Stimulated activated CD8-positive, alpha-beta memory T cell treated with anti-CD3 and anti-CD28 coated beads, Interleukin-12 subunit alpha, Interleukin-12 subunit beta, amount 100 ng/mL, for 4 hours (primary cell): ENCODE measurements around the gene USP54.
"Not testable (repeated sequence)": the region's sequence is repeated elsewhere in the genome, so short reads cannot be mapped to it uniquely, and the experiment has no call there.

Experiments
- DNase-seq: peaks from one replicate; pipeline ENCODE4 v3.0.0-alpha.2; 2020; ENCODE audit warnings: low read depth

The USP54 gene

GRCh38 chr10:73589563-73590126 is 1.5 kb downstream of the USP54 start:
- DNase-seq = no peak

- no peak for DNase-seq
Observed at GRCh38 chr10:73588656-73589055, 2.5 kb downstream of the USP54 start.

- DNase-seq = no peak
Observed at GRCh38 chr10:73586583-73586984, 4.6 kb downstream of the USP54 start.

GRCh38 chr10:73585327-73585726 is 5.8 kb downstream of the USP54 start:
- DNase-seq = no peak

GRCh38 chr10:73584737-73585136 is 6.4 kb downstream of the USP54 start:
- no peak for DNase-seq

- DNase-seq = no peak
Observed at GRCh38 chr10:73581918-73582317, 9.2 kb downstream of the USP54 start.

GRCh38 chr10:73578927-73579326 is 12.2 kb downstream of the USP54 start:
- DNase-seq = not testable (repeated sequence)

- DNase-seq = no peak
Observed at GRCh38 chr10:73577788-73578187, 13.4 kb downstream of the USP54 start.

- no peak for DNase-seq
Observed at GRCh38 chr10:73576890-73577591, 14.1 kb downstream of the USP54 start.

- DNase-seq = no peak
Observed at GRCh38 chr10:73576178-73576889, 14.8 kb downstream of the USP54 start.

- not testable (repeated sequence) for DNase-seq
Observed at GRCh38 chr10:73567025-73567424, 24.1 kb downstream of the USP54 start.

- DNase-seq = no peak
Observed at GRCh38 chr10:73561192-73561591, 29.9 kb downstream of the USP54 start.

- no peak for DNase-seq
Observed at GRCh38 chr10:73559590-73559989, 31.6 kb downstream of the USP54 start.

GRCh38 chr10:73556855-73557254 is 34.3 kb downstream of the USP54 start:
- DNase-seq = no peak

GRCh38 chr10:73554721-73555120 is 36.4 kb downstream of the USP54 start:
- no peak for DNase-seq

GRCh38 chr10:73553761-73554160 is 37.4 kb downstream of the USP54 start:
- no peak for DNase-seq

- no peak for DNase-seq
Observed at GRCh38 chr10:73552819-73553715, 38.1 kb downstream of the USP54 start.

- no peak for DNase-seq
Observed at GRCh38 chr10:73551515-73551914, 39.6 kb downstream of the USP54 start.

- no peak for DNase-seq
Observed at GRCh38 chr10:73545357-73545756, 45.8 kb downstream of the USP54 start.

GRCh38 chr10:73537709-73538108 is 53.4 kb downstream of the USP54 start:
- no peak for DNase-seq

GRCh38 chr10:73537288-73537687 is 53.9 kb downstream of the USP54 start:
- no peak for DNase-seq

GRCh38 chr10:73534857-73535256 is 56.3 kb downstream of the USP54 start:
- no peak for DNase-seq
